ENCODE measurements around the gene RHBDD3.

DNA sequence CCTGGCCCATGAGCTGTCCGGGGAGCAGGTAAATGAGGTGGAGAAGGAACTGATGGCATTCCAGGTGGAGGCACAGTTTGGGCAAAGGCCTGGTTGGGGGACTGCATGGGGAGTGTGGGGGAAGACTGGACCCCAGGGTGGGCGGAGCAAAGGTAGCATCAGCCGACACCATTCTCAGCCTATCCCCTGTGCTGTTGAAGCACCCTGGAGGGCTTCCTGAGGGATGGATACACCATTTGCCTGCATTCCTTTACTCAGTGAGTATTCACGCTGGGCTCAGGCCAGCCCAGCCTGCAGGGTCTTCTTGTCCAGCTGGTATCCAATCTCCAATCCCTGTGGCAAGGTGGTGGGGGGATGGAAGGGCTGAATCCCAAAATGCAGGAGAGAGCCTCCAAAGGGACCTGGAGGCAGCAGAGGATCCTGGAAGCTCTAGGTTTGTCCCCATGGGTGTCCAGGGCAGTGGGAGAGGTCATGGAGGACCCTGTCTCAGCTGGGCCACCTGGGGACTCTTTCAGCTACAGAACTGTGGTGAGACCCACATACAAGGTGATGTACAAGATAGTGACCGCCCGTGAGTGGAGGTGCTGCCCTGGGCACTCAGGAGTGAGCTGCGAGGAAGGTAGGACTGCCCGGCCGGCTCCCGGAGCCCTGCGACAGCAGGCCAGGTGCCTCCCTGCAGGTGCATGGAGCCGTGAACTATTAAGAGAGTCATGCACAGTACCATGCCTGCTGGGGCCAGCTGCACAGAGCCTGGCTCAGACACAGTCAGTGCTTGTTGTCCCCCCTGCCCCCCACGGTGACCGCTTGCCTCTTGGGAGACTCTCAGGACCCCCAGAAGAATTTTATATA lies 52.5 kb downstream of the RHBDD3 start:
- TF ChIP-seq, protein P1, sequence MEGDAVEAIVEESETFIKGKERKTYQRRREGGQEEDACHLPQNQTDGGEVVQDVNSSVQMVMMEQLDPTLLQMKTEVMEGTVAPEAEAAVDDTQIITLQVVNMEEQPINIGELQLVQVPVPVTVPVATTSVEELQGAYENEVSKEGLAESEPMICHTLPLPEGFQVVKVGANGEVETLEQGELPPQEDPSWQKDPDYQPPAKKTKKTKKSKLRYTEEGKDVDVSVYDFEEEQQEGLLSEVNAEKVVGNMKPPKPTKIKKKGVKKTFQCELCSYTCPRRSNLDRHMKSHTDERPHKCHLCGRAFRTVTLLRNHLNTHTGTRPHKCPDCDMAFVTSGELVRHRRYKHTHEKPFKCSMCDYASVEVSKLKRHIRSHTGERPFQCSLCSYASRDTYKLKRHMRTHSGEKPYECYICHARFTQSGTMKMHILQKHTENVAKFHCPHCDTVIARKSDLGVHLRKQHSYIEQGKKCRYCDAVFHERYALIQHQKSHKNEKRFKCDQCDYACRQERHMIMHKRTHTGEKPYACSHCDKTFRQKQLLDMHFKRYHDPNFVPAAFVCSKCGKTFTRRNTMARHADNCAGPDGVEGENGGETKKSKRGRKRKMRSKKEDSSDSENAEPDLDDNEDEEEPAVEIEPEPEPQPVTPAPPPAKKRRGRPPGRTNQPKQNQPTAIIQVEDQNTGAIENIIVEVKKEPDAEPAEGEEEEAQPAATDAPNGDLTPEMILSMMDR (IDR thresholded peaks at IDR 0.05; ENCODE audit: insufficient read depth, low read depth, low read length): no peak
- TF ChIP-seq EZH2 (IDR thresholded peaks at IDR 0.05; ENCODE audit: insufficient read depth, low read length): no peak
